HG03196 (cell line): ENCODE results near the gene LRP8.
"Not testable (repeated sequence)": the region's sequence is repeated elsewhere in the genome, so short reads cannot be mapped to it uniquely, and the experiment has no call there.

Experiments used
- ATAC-seq: cut with Tn5 transposase; IDR thresholded peaks from one replicate; pipeline ENCODE4 v1.9.1; 2021; ENCODE audit not compliant: unreplicated experiment

LRP8 gene

GRCh38 chr1:53285969-53286760 is 41.7 kb downstream of the LRP8 start:
- ATAC-seq, result no peak

- ATAC-seq, result no peak
These were observed 42.3 kb downstream of the LRP8 start for GRCh38 chr1:53285546-53285945.

GRCh38 chr1:53284224-53285020 is 43.4 kb downstream of the LRP8 start:
- ATAC-seq, result no peak

DNA sequence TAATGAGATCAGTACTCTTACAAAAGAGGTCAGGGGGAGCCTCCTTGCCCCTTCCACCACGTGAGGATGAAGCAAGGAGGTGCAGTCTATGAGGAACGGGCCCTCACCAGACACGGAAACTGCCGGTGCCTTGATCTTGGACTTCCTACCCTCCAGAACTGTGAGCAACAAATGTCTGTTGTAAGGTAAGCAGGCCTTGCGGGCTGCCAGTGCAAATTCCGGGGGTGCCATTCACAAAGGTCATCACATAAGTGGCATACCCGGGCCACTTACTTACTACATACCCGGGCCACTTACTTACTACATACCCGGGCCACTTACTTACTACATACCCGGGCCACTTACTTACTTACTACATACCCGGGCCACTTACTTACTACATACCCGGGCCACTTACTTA is 44.7 kb downstream of the LRP8 start:
- ATAC-seq, result not testable (repeated sequence)

DNA sequence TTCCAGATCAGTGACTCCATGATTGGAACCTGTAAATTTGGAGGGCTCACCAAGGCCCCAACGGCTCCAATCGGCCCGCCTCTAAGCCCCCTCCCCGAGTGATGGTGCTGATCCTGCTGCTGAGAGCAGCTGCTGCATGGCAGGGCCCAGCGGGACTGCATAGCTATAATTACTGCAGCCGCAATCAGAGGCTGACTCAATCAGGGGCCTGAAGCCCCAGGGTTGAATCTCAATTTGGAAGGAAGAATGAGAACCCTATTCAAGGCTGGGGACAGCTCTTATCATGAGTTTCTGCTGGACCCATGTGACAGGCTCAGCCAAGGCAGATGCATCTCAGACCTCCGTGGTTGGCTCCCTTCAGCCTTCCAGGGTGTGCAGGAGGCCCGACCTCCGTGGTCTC is 46.7 kb downstream of the LRP8 start:
- ATAC-seq, result no peak

DNA sequence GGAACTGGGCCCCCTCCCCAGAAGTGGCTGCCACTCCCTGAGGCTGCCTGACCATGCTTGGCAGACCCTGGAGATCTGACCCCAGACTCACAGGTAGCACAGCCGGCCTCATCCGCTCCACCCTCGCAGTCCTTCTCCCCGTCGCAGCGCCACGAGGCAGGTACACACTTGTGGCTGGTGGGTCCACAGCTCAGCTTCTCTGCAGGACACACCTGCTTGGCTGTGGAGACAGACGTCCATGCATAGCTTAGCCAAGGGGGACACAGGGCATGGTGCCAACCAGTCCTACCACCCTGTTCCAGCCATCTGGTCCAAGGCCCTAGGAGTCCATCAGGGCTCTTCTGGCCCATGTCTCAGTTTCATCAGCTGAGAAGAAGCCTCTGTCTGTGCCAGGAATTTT is 47.4 kb downstream of the LRP8 start:
- ATAC-seq, result no peak

GRCh38 chr1:53279296-53280200 is 48.3 kb downstream of the LRP8 start:
- no peak for ATAC-seq

DNA sequence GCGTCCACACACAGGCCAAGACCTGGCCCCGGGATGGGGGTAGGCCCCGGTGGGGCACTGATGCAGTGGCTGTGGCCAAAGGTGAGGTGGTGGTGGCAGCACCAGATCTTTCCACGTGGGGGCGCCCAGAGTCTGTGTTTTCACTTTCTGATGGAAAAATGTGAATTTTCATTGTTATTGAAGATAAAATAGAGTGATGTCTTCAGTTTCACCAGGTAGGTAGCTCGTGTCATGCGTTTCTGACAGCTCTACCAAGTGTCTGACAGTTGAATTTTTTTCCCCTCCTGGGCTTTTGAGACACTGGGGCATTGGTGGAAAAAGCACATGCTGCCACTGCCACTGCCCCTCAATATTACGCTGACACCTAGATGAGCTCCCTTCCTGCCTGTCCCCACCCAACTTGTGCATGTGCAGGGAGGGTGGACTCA is 49.6 kb downstream of the LRP8 start:
- ATAC-seq, result no peak

DNA sequence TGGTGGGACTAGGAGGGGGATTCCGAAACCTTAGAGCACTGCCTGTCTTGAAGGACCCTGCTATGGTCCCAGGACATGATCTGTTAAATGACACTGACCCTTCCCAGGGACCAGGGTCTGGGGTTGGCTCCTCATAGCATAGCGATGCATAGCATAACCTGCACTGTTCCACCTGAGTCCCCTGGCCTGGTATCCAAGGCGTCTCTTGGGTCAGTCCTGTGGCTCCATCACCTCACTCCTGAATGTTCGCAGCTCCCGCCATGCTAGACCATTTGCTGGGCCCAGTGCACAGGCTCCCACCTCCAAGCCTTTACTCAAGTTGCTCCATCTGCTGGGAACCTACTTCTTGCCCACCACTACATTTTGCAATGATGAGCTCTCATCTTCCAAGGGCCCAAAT is 50.5 kb downstream of the LRP8 start:
- no peak for ATAC-seq

DNA sequence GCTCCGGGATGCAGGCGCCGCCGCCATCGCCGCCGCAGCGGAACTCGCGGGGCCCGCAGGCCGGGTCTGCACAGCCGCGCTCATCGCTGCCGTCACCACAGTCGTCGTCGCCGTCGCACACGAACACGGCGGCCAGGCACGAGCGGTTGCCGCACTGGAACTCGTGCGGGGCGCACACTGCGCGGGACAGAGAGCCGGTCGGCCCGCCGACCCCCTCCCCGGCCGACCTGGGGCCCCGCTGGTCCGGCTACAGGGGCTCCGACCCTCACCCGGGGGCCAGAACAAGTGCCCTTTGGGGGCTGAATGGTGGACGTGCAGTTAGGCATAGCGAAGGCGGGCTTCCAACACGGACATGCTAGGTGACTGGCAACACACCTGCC is 51.0 kb downstream of the LRP8 start:
- ATAC-seq, result no peak

GRCh38 chr1:53276153-53276901 is 51.5 kb downstream of the LRP8 start:
- ATAC-seq, result no peak

DNA sequence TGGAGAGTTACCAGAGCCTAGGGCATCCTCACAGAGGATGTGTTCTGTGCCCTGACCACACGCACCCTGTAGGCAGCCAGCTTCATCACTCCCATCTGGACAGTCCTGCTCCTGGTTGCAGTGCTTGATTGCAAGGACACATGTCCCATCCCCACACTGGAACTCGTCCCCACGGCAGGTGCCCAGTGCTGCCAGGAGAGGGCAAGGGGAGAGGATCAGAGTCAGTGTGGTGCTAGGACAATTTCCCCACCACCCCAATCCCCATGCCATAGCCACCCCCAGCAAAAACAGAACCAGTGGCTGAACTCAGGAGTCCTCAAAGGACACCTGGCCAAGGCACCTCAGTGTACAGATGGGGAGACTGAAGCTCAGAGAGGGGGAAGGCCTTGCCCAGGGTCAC is 52.3 kb downstream of the LRP8 start:
- ATAC-seq, result no peak

DNA sequence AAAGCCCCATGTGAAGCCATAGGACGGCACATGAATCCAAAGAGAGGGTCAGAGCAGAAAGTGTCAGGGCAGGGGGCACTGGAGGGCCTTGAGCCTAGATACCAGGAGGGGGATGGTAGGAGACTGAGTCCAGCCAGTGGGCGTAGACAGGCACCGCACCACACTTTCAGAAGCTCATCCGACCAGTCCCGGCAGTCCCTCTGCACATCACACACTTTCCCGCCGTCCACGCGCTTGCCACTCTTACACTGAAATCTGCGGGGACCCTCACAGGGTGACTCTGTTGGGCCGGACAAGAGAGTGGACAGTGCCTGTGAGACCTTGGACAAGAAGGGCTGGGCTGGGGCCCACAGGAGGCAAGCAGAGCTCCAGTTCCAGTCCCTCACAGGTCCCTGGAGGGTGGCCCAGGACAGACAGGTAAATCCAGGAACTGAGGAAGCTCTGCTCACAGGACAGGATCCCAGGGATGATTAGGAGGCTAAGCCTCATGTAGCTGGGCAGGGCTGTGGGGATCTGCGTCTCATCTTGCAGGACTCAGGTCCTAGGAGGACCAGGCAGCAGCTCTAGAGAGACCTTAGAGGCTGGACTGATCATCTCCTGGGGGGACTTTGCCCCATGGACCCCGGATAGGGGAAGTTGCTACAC is 53.2 kb downstream of the LRP8 start:
- no peak for ATAC-seq

DNA sequence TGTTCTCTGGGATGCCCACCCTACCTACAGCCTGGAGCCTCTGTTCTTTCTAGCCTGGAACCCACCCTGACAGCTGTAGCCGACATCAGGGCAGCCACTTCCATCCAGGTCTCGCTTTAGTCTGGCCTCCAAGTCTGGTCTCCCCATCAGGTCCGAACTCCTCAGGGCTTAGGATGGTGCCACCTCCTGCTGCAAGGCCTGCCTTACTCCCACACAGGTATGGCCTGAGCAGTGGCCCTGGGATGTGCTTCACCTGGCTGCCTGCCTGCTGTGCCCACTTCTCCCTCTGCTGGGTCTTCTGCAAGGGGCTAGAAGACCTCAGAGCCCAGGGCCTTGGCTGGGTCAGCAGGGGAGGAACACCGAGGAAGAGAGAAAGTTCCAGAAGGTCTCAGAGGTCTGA is 53.8 kb downstream of the LRP8 start:
- ATAC-seq, result no peak

GRCh38 chr1:53273526-53273925 is 54.3 kb downstream of the LRP8 start:
- ATAC-seq, result no peak

- ATAC-seq, result no peak
These were observed 55.5 kb downstream of the LRP8 start for GRCh38 chr1:53272349-53272748.

DNA sequence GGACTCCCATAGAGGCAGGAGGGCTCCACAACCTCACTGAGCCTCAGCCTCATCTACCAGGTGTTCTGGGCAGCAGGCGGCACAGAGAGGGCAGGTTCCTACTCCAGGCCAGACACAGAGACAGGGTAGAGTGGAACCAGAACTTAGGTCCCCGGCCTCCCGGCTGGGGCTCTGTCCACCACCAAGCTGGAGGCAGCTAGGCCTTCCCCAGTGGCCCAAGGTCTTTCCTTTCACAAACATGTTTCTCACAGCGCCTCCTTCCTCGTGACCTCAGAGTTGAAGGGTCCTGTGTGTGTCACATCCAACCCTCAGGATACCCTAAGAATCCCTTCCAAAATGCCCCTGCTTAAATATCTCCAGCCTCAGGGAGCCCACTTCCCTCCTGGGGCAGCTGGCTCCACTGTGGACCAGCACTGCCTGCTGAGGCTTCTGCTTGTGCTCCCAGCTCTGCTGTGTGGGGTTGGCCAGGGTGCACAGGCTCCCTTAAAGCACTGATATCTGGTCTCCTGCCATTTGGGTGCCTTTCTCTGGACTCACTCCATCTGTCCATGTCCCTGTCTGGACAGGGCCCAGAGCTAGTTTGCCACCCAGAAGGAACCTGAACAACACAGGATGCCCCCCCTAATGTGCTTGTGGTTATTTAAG is 56.3 kb downstream of the LRP8 start:
- no peak for ATAC-seq

GRCh38 chr1:53270873-53271272 is 57.0 kb downstream of the LRP8 start:
- no peak for ATAC-seq

GRCh38 chr1:53270107-53270506 is 57.8 kb downstream of the LRP8 start:
- no peak for ATAC-seq

DNA sequence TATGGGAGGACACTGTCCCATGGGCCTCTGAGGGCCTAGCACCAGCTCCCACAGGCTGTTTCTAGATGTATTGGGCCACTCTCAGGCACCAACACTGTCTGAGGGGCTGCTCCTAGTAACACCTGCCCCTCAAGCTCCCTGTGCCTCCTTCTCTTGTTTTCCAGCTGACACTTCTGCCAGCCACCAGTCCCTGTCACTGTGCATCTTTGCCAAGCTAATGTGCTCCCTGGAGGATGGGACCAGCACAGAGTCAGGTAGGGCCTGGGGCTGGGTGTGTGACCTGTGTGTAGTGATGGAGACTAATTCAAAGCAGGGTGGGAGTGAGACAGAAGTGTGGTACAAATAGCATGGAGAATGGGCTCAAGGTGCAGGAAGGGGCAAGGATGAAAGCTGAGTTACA is 60.1 kb downstream of the LRP8 start:
- no peak for ATAC-seq
